CD4-positive, alpha-beta memory T cell (primary cell): Measurements from ENCODE around the gene MRPS27. TPM values are rescaled to one million over a fixed set of nuclear protein-coding genes. Genes with fewer than 3 reads are reported as not detected.
"Not testable (repeated sequence)": the region's sequence is repeated elsewhere in the genome, so short reads cannot be mapped to it uniquely, and the experiment has no call there.

ENCODE experiments used
- CTCF ChIA-PET: fragments of 350-600 bp; sonication (Branson Sonifier 250); formaldehyde crosslinking; loops from one replicate; lab custom pipeline; 2021; ENCODE audit warnings: inconsistent platforms; ENCODE audit not compliant: partially characterized antibody; lab: Charles Lee
- POLR2A ChIA-PET: fragments of 350-600 bp; sonication (Branson Sonifier 250); formaldehyde crosslinking; loops from one replicate; lab custom pipeline; 2021; ENCODE audit not compliant: partially characterized antibody; lab: Charles Lee
- DNase-seq, 5 donors: peaks; one replicate each; pipeline versions ENCODE4 v3.0.0 to v3.0.0-alpha.2; 2020 to 2022; ENCODE audit warnings: mixed read lengths in 1 of 5
- H3K27ac ChIP-seq: one replicate; pipeline ENCODE4 v1.7.0; 2013; ENCODE audit warnings: low read depth, low read length
- H3K27me3 ChIP-seq: 2 replicates; pipeline ENCODE4 v1.7.0; 2013; ENCODE audit warnings: mild to moderate bottlenecking, low read length, moderate library complexity; ENCODE audit not compliant: insufficient read depth
- H3K36me3 ChIP-seq: 2 replicates; pipeline ENCODE4 v1.7.0; 2013; ENCODE audit warnings: mild to moderate bottlenecking, low read length, moderate library complexity; ENCODE audit not compliant: insufficient read depth
- H3K4me1 ChIP-seq: 2 replicates; pipeline ENCODE4 v1.7.0; 2013; ENCODE audit warnings: mild to moderate bottlenecking, low read length, moderate library complexity; ENCODE audit not compliant: insufficient read depth
- H3K4me3 ChIP-seq, 2 donors: one replicate each; pipeline ENCODE4 v1.7.0; 2013; ENCODE audit warnings: low read length in 2 of 2, mild to moderate bottlenecking in 1 of 2
- H3K9me3 ChIP-seq, 2 donors: one replicate each; pipeline ENCODE4 v1.7.0; 2013; ENCODE audit warnings: low read length in 2 of 2, control low read depth in 1 of 2; ENCODE audit not compliant: control insufficient read depth in 1 of 2
- H3K27ac Mint-ChIP-seq, 7 donors: one replicate each; pipeline ENCODE4 v1.8.0; 2020 to 2021; ENCODE audit warnings: mixed read lengths in 7 of 7, mild to moderate bottlenecking in 6 of 7, inconsistent platforms in 3 of 7, moderate library complexity in 3 of 7
- H3K27me3 Mint-ChIP-seq, 2 donors: one replicate each; pipeline ENCODE4 v1.8.0; 2020 to 2021; ENCODE audit warnings: mixed read lengths in 2 of 2
- H3K36me3 Mint-ChIP-seq, 2 donors: one replicate each; pipeline ENCODE4 v1.8.0; 2020 to 2021; ENCODE audit warnings: mixed read lengths in 2 of 2, inconsistent platforms in 1 of 2, mild to moderate bottlenecking in 1 of 2
- H3K4me1 Mint-ChIP-seq, 4 donors: one replicate each; pipeline ENCODE4 v1.8.0; 2020 to 2021; ENCODE audit warnings: mixed read lengths in 4 of 4, mild to moderate bottlenecking in 1 of 4
- H3K4me3 Mint-ChIP-seq, 8 donors: one replicate each; pipeline ENCODE4 v1.8.0; 2020 to 2021; ENCODE audit warnings: mixed read lengths in 8 of 8, mild to moderate bottlenecking in 7 of 8, moderate library complexity in 6 of 8, inconsistent platforms in 3 of 8
- H3K9me3 Mint-ChIP-seq, 8 donors: one replicate each; pipeline ENCODE4 v1.8.0; 2020 to 2021; ENCODE audit warnings: mixed read lengths in 8 of 8, mild to moderate bottlenecking in 5 of 8, inconsistent platforms in 3 of 8, moderate library complexity in 1 of 8
- intact Hi-C: fragments of 100-400 bp; cut with micrococcal nuclease; formaldehyde crosslinking; loops from one replicate; pipeline ENCODE4 v1.15.1; 2023
- polyA plus RNA-seq, 2 donors: library from polyadenylated mRNA; unstranded; fragments of 300-500 nt; fragmentation: Illumina TruSeq; gene quantifications; one replicate each; pipeline ENCODE4 v1.2.3, GENCODE V29; 2021
- total RNA-seq, 2 experiments: library from RNA; stranded (reverse); gene quantifications; one replicate each; pipeline ENCODE4 v1.2.3, GENCODE V29; 2021

The MRPS27 gene
- total and polyA plus RNA-seq, 4 experiments from 2014 or later, result 36.6 to 44.6 (median 39.0) TPM

DNA sequence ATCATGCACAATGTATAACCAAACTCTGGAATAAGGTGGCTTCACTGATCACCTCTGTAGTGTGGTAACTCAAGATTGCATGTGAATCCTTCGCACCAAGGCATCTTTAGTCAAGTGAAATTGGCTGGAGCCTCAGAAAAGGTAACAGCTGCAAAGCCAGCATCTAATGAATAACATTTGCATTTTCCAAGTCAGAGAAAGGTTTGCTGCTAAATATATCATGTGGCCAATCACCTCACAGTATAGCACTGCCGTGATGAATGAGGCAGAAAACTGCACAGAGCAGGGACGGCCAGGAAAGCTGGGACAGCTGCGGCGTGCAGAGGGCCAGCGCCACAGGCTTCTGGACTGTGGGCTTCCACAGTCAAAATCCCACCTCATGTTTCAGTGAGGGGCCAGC is 18.5 kb downstream of the MRPS27 start:
- CTCF ChIA-PET, result interaction anchor here (1.0 to 1.1 kb wide), 2 partner anchors 13 to 32 kb away, joined by 3 to 5 read pairs; no protein-coding TSS in a partner anchor
- H3K4me1 ChIP-seq, result no peaks in the 10 kb centered on the region

GRCh38 chr5:72300590-72301339 is 19.3 kb downstream of the MRPS27 start:
- H3K36me3 Mint-ChIP-seq, result peaks cover 17 to 21% of the 10 kb centered on the region in 2 donors
- Histone ChIP-seq H3K4me1 (no peaks in the 10 kb centered on the region), H3K27ac (no peak overlapping the region), H3K9me3 (no peaks in the 10 kb centered on the region), H3K27me3 (no peaks in the 10 kb centered on the region), H3K4me3 (no peak overlapping the region), H3K36me3 (no peaks in the 10 kb centered on the region)
- ChIA-PET POLR2A (no interaction called here), CTCF (no interaction called here)
- peaks cover 16 to 26% (median 22%) of the 10 kb centered on the region in 4 donors for H3K4me1 Mint-ChIP-seq
- intact Hi-C loops, result no loop called here
- H3K9me3 Mint-ChIP-seq, result no peaks in the 10 kb centered on the region
- no peaks in the 10 kb centered on the region for H3K27me3 Mint-ChIP-seq
- no peak overlapping the region for H3K4me3 Mint-ChIP-seq
- no peak for DNase-seq
- no peak overlapping the region for H3K27ac Mint-ChIP-seq

More for the DNA sequence above, 18.5 kb downstream of the MRPS27 start:
- peaks cover 12 to 18% of the 10 kb centered on the region in 2 donors for H3K36me3 Mint-ChIP-seq
- H3K9me3 ChIP-seq, result no peaks in the 10 kb centered on the region
- H3K27ac ChIP-seq, result no peak overlapping the region
- no peaks in the 10 kb centered on the region for H3K36me3 ChIP-seq
- H3K4me3 ChIP-seq, result no peak overlapping the region
- no peak overlapping the region for H3K4me3 Mint-ChIP-seq
- H3K27ac Mint-ChIP-seq, result no peak overlapping the region
- POLR2A ChIA-PET, result no interaction called here
- no peak for DNase-seq
- H3K9me3 Mint-ChIP-seq, result no peaks in the 10 kb centered on the region
- intact Hi-C loops, result no loop called here
- no peaks in the 10 kb centered on the region for H3K27me3 Mint-ChIP-seq
- peaks cover 16 to 27% (median 23%) of the 10 kb centered on the region in 4 donors for H3K4me1 Mint-ChIP-seq
- no peaks in the 10 kb centered on the region for H3K27me3 ChIP-seq

DNA sequence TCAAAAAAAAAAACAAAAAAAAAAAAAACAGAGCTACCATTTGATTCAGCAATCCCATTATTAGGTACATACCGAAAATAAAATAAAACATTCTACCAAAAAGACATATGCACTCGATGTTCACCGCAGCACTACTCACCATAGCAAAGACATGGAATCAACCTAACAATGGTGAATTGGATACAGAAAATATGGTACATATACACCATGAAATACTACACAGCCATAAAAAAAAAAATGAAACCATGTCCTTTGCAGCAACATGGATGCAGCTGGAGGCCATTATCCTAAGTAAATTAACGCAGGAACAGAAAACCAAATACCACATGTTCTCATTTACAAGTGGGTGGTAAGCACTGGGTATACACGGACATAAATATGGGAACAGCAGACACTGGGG is 21.3 kb downstream of the MRPS27 start:
- peaks cover 12 to 23% (median 19%) of the 10 kb centered on the region in 4 donors for H3K4me1 Mint-ChIP-seq
- Histone ChIP-seq H3K9me3 (no peaks in the 10 kb centered on the region), H3K27ac (no peak overlapping the region), H3K4me1 (no peaks in the 10 kb centered on the region), H3K4me3 (no peak overlapping the region), H3K27me3 (no peaks in the 10 kb centered on the region), H3K36me3 (no peaks in the 10 kb centered on the region)
- no peak overlapping the region for H3K4me3 Mint-ChIP-seq
- intact Hi-C loops, result no loop called here
- no peaks in the 10 kb centered on the region for H3K27me3 Mint-ChIP-seq
- ChIA-PET POLR2A (interaction anchor here (1.0 kb wide), 1 partner anchor 21 kb away, joined by 3 read pairs; the partner anchor contains the start of genes MRPS27 and PTCD2), CTCF (interaction anchor here (1.0 to 1.8 kb wide), 4 partner anchors 9 to 163 kb away, joined by 3 to 14 read pairs (median 3); partner anchors contain the start of genes MRPS27 and PTCD2)
- H3K27ac Mint-ChIP-seq, result peak overlapping the region in 1 of 7 donors; percentile 37
- peaks cover 31 to 39% of the 10 kb centered on the region in 2 donors for H3K36me3 Mint-ChIP-seq
- DNase-seq, result no peak
- H3K9me3 Mint-ChIP-seq, result no peaks in the 10 kb centered on the region

- H3K4me3 Mint-ChIP-seq, H3K27me3 ChIP-seq, intact Hi-C loops, DNase-seq, H3K27me3 Mint-ChIP-seq, H3K9me3 Mint-ChIP-seq, H3K36me3 ChIP-seq, H3K27ac ChIP-seq, H3K9me3 ChIP-seq, H3K4me3 ChIP-seq, H3K4me1 ChIP-seq, POLR2A ChIA-PET: not testable (repeated sequence)
- H3K4me1 Mint-ChIP-seq, result peaks cover 12 to 23% (median 19%) of the 10 kb centered on the region in 4 donors
- H3K27ac Mint-ChIP-seq, result peak overlapping the region in 1 of 7 donors; percentile 27
- CTCF ChIA-PET, result interaction anchor here (1.0 to 1.8 kb wide), 2 partner anchors 10 to 22 kb away, joined by 3 to 14 read pairs; partner anchors contain the start of genes MRPS27 and PTCD2
- peaks cover 34 to 45% of the 10 kb centered on the region in 2 donors for H3K36me3 Mint-ChIP-seq
Observed at GRCh38 chr5:72298136-72298535, 21.9 kb downstream of the MRPS27 start.

GRCh38 chr5:72296256-72296655 is 23.8 kb downstream of the MRPS27 start:
- Mint-ChIP-seq H3K9me3 (no peaks in the 10 kb centered on the region), H3K27ac (no peak overlapping the region), H3K36me3 (peaks cover 33 to 46% of the 10 kb centered on the region in 2 donors), H3K4me1 (peaks cover 12 to 22% (median 17%) of the 10 kb centered on the region in 4 donors), H3K4me3 (no peak overlapping the region), H3K27me3 (no peaks in the 10 kb centered on the region)
- H3K4me3 ChIP-seq, result no peak overlapping the region
- no peak overlapping the region for H3K27ac ChIP-seq
- DNase-seq, result no peak
- ChIA-PET CTCF (interaction anchor here (1.2 kb wide), 1 partner anchor 12 kb away, joined by 3 read pairs; no protein-coding TSS in a partner anchor), POLR2A (no interaction called here)
- intact Hi-C loops, result no loop called here
- no peaks in the 10 kb centered on the region for H3K27me3 ChIP-seq
- H3K9me3 ChIP-seq, result no peaks in the 10 kb centered on the region
- H3K36me3 ChIP-seq, result peaks cover 8% of the 10 kb centered on the region
- H3K4me1 ChIP-seq, result no peaks in the 10 kb centered on the region

GRCh38 chr5:72295539-72295938 is 24.5 kb downstream of the MRPS27 start:
- H3K27me3 Mint-ChIP-seq, result no peaks in the 10 kb centered on the region
- H3K9me3 Mint-ChIP-seq, result no peaks in the 10 kb centered on the region
- H3K27ac ChIP-seq, result no peak overlapping the region
- no peak overlapping the region for H3K4me3 Mint-ChIP-seq
- H3K4me3 ChIP-seq, result no peak overlapping the region
- peaks cover 33 to 45% of the 10 kb centered on the region in 2 donors for H3K36me3 Mint-ChIP-seq
- no peaks in the 10 kb centered on the region for H3K27me3 ChIP-seq
- intact Hi-C loops, result no loop called here
- H3K27ac Mint-ChIP-seq, result no peak overlapping the region
- ChIA-PET CTCF (interaction anchor here (1.2 kb wide), 1 partner anchor 13 kb away, joined by 3 read pairs; no protein-coding TSS in a partner anchor), POLR2A (no interaction called here)
- H3K4me1 Mint-ChIP-seq, result peaks cover 11 to 16% (median 14%) of the 10 kb centered on the region in 4 donors
- no peaks in the 10 kb centered on the region for H3K4me1 ChIP-seq
- DNase-seq, result no peak
- H3K9me3 ChIP-seq, result no peaks in the 10 kb centered on the region
- peaks cover 8% of the 10 kb centered on the region for H3K36me3 ChIP-seq

GRCh38 chr5:72294473-72294872 is 25.6 kb downstream of the MRPS27 start:
- no peak for DNase-seq
- Mint-ChIP-seq H3K27me3 (no peaks in the 10 kb centered on the region), H3K9me3 (no peaks in the 10 kb centered on the region), H3K27ac (peak overlapping the region in 1 of 7 donors; percentile 48), H3K36me3 (peaks cover 43 to 45% of the 10 kb centered on the region in 2 donors), H3K4me1 (peaks cover 3 to 6% (median 5%) of the 10 kb centered on the region in 4 donors), H3K4me3 (no peak overlapping the region)
- Histone ChIP-seq H3K27ac (no peak overlapping the region), H3K4me1 (no peaks in the 10 kb centered on the region), H3K9me3 (no peaks in the 10 kb centered on the region), H3K36me3 (peaks cover 8% of the 10 kb centered on the region), H3K4me3 (no peak overlapping the region), H3K27me3 (no peaks in the 10 kb centered on the region)
- intact Hi-C loops, result no loop called here
- POLR2A ChIA-PET, result no interaction called here
- CTCF ChIA-PET, result no interaction called here
